HepG2 (cell line): ENCODE results near the gene PHF5A. TPM values are rescaled to one million over a fixed set of nuclear protein-coding genes. Genes with fewer than 3 reads are reported as not detected.
A peak's percentile ranks its signal among the peaks of the same experiment; 100 is the strongest.

Experiments
- ARNTL ChIP-seq: sonication (generic); formaldehyde crosslinking; IDR thresholded peaks from 2 replicates; pipeline ENCODE4 v1.4.0; 2020; ENCODE audit warnings: mild to moderate bottlenecking, missing genetic modification reagents
- DPF2 ChIP-seq: sonication (generic); formaldehyde crosslinking; IDR thresholded peaks from 2 replicates; pipeline ENCODE4 v1.4.0; 2020; ENCODE audit warnings: mild to moderate bottlenecking, low read depth, missing genetic modification reagents, borderline replicate concordance
- ELF1 ChIP-seq: sonication (generic); formaldehyde crosslinking; IDR thresholded peaks from 2 replicates; pipeline ENCODE4 v1.4.0; 2020; ENCODE audit warnings: missing genetic modification reagents
- HBP1 ChIP-seq: IDR thresholded peaks from 2 replicates; pipeline ENCODE4 v1.6.1; 2016; ENCODE audit warnings: low read depth, control low read depth
- HNF1B ChIP-seq: sonication (generic); formaldehyde crosslinking; IDR thresholded peaks from 2 replicates; pipeline ENCODE4 v1.5.1; 2020; ENCODE audit warnings: mild to moderate bottlenecking, moderate library complexity, missing genetic modification reagents
- MXD1 ChIP-seq: sonication (generic); formaldehyde crosslinking; IDR thresholded peaks from 2 replicates; pipeline ENCODE4 v1.4.0; 2020; ENCODE audit warnings: mild to moderate bottlenecking, missing genetic modification reagents
- RXRA ChIP-seq: sonication (generic); formaldehyde crosslinking; IDR thresholded peaks from 2 replicates; pipeline ENCODE4 v1.5.1; 2020; ENCODE audit warnings: missing genetic modification reagents
- SAFB2 ChIP-seq: sonication (generic); formaldehyde crosslinking; IDR thresholded peaks from 2 replicates; pipeline ENCODE4 v1.5.1; 2020; ENCODE audit warnings: missing genetic modification reagents, low read depth, mild to moderate bottlenecking, borderline replicate concordance
- SATB2 ChIP-seq: sonication (generic); formaldehyde crosslinking; IDR thresholded peaks from 2 replicates; pipeline ENCODE4 v1.5.0; 2020; ENCODE audit warnings: missing genetic modification reagents
- SIX1 ChIP-seq: sonication (generic); formaldehyde crosslinking; IDR thresholded peaks from 2 replicates; pipeline ENCODE4 v1.4.0; 2020; ENCODE audit warnings: missing genetic modification reagents, borderline replicate concordance
- SMAD3 ChIP-seq: sonication (generic); formaldehyde crosslinking; IDR thresholded peaks from 2 replicates; pipeline ENCODE4 v1.4.0; 2020; ENCODE audit warnings: missing genetic modification reagents
- TFAP4 ChIP-seq: sonication (generic); IDR thresholded peaks from 2 replicates; pipeline ENCODE4 v1.6.1; 2016; ENCODE audit warnings: low read depth, borderline replicate concordance
- TFE3 ChIP-seq: IDR thresholded peaks from 2 replicates; pipeline ENCODE4 v1.6.1; 2016
- ZBTB10 ChIP-seq: sonication (generic); formaldehyde crosslinking; IDR thresholded peaks from 2 replicates; pipeline ENCODE4 v1.4.0; 2020; ENCODE audit warnings: missing genetic modification reagents, borderline replicate concordance
- ZNF430 ChIP-seq: sonication (generic); formaldehyde crosslinking; IDR thresholded peaks from 2 replicates; pipeline ENCODE4 v1.9.0; 2021; ENCODE audit warnings: mild to moderate bottlenecking, missing genetic modification reagents
- ZNF629 ChIP-seq: sonication (generic); formaldehyde crosslinking; conservative IDR thresholded peaks from 2 replicates; pipeline ENCODE4 v1.5.0; 2020; ENCODE audit warnings: missing genetic modification reagents
- ZNF747 ChIP-seq: sonication (generic); formaldehyde crosslinking; IDR thresholded peaks from 2 replicates; pipeline ENCODE4 v1.8.1; 2023; ENCODE audit warnings: missing genetic modification reagents, mild to moderate bottlenecking, borderline replicate concordance
- ZSCAN20 ChIP-seq: sonication (generic); formaldehyde crosslinking; IDR thresholded peaks from 2 replicates; pipeline ENCODE4 v1.4.0; 2020; ENCODE audit warnings: missing genetic modification reagents, mild to moderate bottlenecking, borderline replicate concordance
- polyA plus RNA-seq, 8 experiments: library from polyadenylated mRNA; depleted of rRNA in 3 of 8; stranded (reverse) in 7 of 8; unstranded in 1 of 8; fragments of >200 nt; fragmentation: Illumina TruSeq in 4 of 8; extraction: Trizol in 4 of 8; gene quantifications; 2 replicates each; pipeline versions ENCODE4 v1.2.1 to v1.2.3, GENCODE V29; 2011 to 2016; ENCODE audit warnings: low read depth in 4 of 8, missing spikeins in 1 of 8, mixed read lengths in 1 of 8; ENCODE audit not compliant: insufficient read depth in 1 of 8
- total RNA-seq, 5 experiments: library from RNA; depleted of rRNA; stranded (reverse); fragments of >200 nt; fragmentation: Illumina TruSeq; extraction: Trizol; gene quantifications; 2 replicates each; pipeline ENCODE4 v1.2.3, GENCODE V29; 2016; ENCODE audit warnings: low read depth in 1 of 5

PHF5A gene
- total and polyA plus RNA-seq, 2 of the 13 experiments (the other 11 are each of a cell fraction or from before 2014, with no cell fraction given) = 56.6 to 105 TPM

- TF ChIP-seq TFAP4 (no peak), SMAD3 (CRISPR knock-in tag) (peak; percentile 17; the same call in 1 of the 2 replicates), ZNF430 (CRISPR knock-in tag) (peak; percentile 24; the same call in 1 of the 2 replicates), SAFB2 (no peak; the same call in 1 of the 2 replicates), ZNF629 (CRISPR knock-in tag) (no peak), DPF2 (CRISPR knock-in tag) (no peak), MXD1 (CRISPR knock-in tag) (no peak), SATB2 (CRISPR knock-in tag) (0 out of 2 replicates have a peak, but pooled peaks have one; percentile 14), ARNTL (0 out of 2 replicates have a peak, but pooled peaks have one; percentile 34), HNF1B (CRISPR knock-in tag) (no peak), ZNF747 (0 out of 2 replicates have a peak, but pooled peaks have one; percentile 40), RXRA (CRISPR knock-in tag) (0 out of 2 replicates have a peak, but pooled peaks have one; percentile 27), ZSCAN20 (CRISPR knock-in tag) (no peak), HBP1 (CRISPR knock-in tag) (no peak), ELF1 (CRISPR knock-in tag) (peak; percentile 71), ZBTB10 (no peak), SIX1 (CRISPR knock-in tag) (peak; percentile 37; the same call in 1 of the 2 replicates), TFE3 (CRISPR knock-in tag) (0 out of 2 replicates have a peak, but pooled peaks have one; percentile 17)
Measured at GRCh38 chr22:41444360-41445128, 23.9 kb downstream of the PHF5A start (continued).
